Endodermal cell (in vitro differentiated cells): Measurements from ENCODE around the gene JARID2. TPM values are rescaled to one million over a fixed set of nuclear protein-coding genes. Genes with fewer than 3 reads are reported as not detected.
A peak's percentile ranks its signal among the peaks of the same experiment; 100 is the strongest.

Experiments used
- DNase-seq: peaks from one replicate; pipeline ENCODE4 v3.0.0-alpha.2; 2017
- H3K27ac ChIP-seq: 2 replicates; pipeline ENCODE4 v1.5.1; 2013; ENCODE audit warnings: mild to moderate bottlenecking, low read depth, low read length, moderate library complexity
- H3K27me3 ChIP-seq: 2 replicates; pipeline ENCODE4 v1.6.1; 2013; ENCODE audit warnings: mild to moderate bottlenecking, low read length, moderate library complexity; ENCODE audit not compliant: insufficient read depth, control insufficient read depth, poor library complexity, severe bottlenecking
- H3K36me3 ChIP-seq: 2 replicates; pipeline ENCODE4 v1.7.0; 2013; ENCODE audit warnings: mild to moderate bottlenecking, low read length, moderate library complexity; ENCODE audit not compliant: control insufficient read depth, insufficient read depth
- H3K4me1 ChIP-seq: one replicate; pipeline ENCODE4 v1.7.0; 2013; ENCODE audit warnings: low read length; ENCODE audit not compliant: control insufficient read depth, insufficient read depth
- H3K4me3 ChIP-seq: 2 replicates; pipeline ENCODE4 v1.5.1; 2013; ENCODE audit warnings: mild to moderate bottlenecking, low read length, moderate library complexity
- H3K9ac ChIP-seq: 2 replicates; pipeline ENCODE4 v1.6.1; 2013; ENCODE audit warnings: mild to moderate bottlenecking, low read length, moderate library complexity; ENCODE audit not compliant: poor library complexity, severe bottlenecking; ENCODE audit errors: extremely low read depth
- H3K9me3 ChIP-seq: 2 replicates; pipeline ENCODE4 v1.6.1; 2013; ENCODE audit warnings: mild to moderate bottlenecking, low read length, moderate library complexity; ENCODE audit not compliant: control insufficient read depth
- H3K27ac Mint-ChIP-seq: 2 replicates; pipeline ENCODE4 v1.8.0; 2020; ENCODE audit warnings: mixed read lengths
- H3K27me3 Mint-ChIP-seq: 2 replicates; pipeline ENCODE4 v1.8.0; 2021; ENCODE audit warnings: mild to moderate bottlenecking, mixed read lengths; ENCODE audit not compliant: insufficient read depth
- H3K36me3 Mint-ChIP-seq: 2 replicates; pipeline ENCODE4 v1.8.0; 2020; ENCODE audit warnings: low read depth, mixed read lengths
- H3K4me1 Mint-ChIP-seq: 2 replicates; pipeline ENCODE4 v1.8.0; 2020; ENCODE audit warnings: mixed read lengths
- H3K4me3 Mint-ChIP-seq: 2 replicates; pipeline ENCODE4 v1.8.0; 2020; ENCODE audit warnings: mild to moderate bottlenecking, moderate library complexity, mixed read lengths
- H3K9me3 Mint-ChIP-seq: 2 replicates; pipeline ENCODE4 v1.8.0; 2020; ENCODE audit warnings: mild to moderate bottlenecking, mixed read lengths
- CTCF ChIP-seq: fragments of 200-600 bp; sonication (generic); conservative IDR thresholded peaks from 2 replicates; pipeline ENCODE4 v1.5.0; 2021; ENCODE audit warnings: antibody characterized with exemption, mild to moderate bottlenecking
- WGBS, 2 experiments: methylation state at CpG; one replicate each; pipeline versions ENCODE4 v1.1.5 to v1.1.7; 2013; ENCODE audit warnings: missing lambda C conversion rate in 2 of 2, mixed read lengths in 1 of 2; ENCODE audit not compliant: insufficient coverage in 1 of 2, insufficient read length in 1 of 2; 5-methylcytosine and 5-hydroxymethylcytosine counted together
- total RNA-seq, 2 donors: library from RNA; stranded (reverse); fragmentation: NEBNext Ultra II Directional in 1 of 2; extraction: Animal tissue kit (Norgen Biotek cat#: 25700) in 1 of 2; gene quantifications; 2 replicates in 1 of 2; 3 replicates in 1 of 2; pipeline ENCODE4 v1.2.1, GENCODE V29; 2021

JARID2 gene
- total RNA-seq, 2 donors from 2014 or later: 42.5 to 77.0 TPM

GRCh38 chr6:15382712-15383111 is 136.8 kb downstream of the JARID2 start:
- no peak overlapping the region for H3K4me3 Mint-ChIP-seq
- Histone ChIP-seq H3K4me1 (peaks cover 23% of the 10 kb centered on the region), H3K36me3 (no peaks in the 10 kb centered on the region), H3K4me3 (no peak overlapping the region), H3K9ac (no peak overlapping the region), H3K27ac (no peak overlapping the region), H3K9me3 (no peaks in the 10 kb centered on the region), H3K27me3 (no peaks in the 10 kb centered on the region)
- peaks cover 61% of the 10 kb centered on the region for H3K4me1 Mint-ChIP-seq
- H3K36me3 Mint-ChIP-seq: peaks cover 3% of the 10 kb centered on the region
- no peak overlapping the region for H3K27ac Mint-ChIP-seq
- WGBS, 2 experiments: 89% methylated on average over 8 of the region's 8 CpGs; no CpG with 5 or more reads in 1 of the 2 experiments
- no peaks in the 10 kb centered on the region for H3K27me3 Mint-ChIP-seq
- no peak for TF ChIP-seq CTCF
- no peaks in the 10 kb centered on the region for H3K9me3 Mint-ChIP-seq
- DNase-seq: no peak

GRCh38 chr6:15384901-15385300 is 139.0 kb downstream of the JARID2 start:
- no peak for TF ChIP-seq CTCF
- H3K36me3 Mint-ChIP-seq: no peaks in the 10 kb centered on the region
- no peak overlapping the region for H3K4me3 ChIP-seq
- DNase-seq: no peak
- H3K4me3 Mint-ChIP-seq: no peak overlapping the region
- H3K27me3 ChIP-seq: no peaks in the 10 kb centered on the region
- WGBS, 2 experiments: 73 to 77% methylated on average over 4 of the region's 4 CpGs
- H3K27ac Mint-ChIP-seq: peak overlapping the region; percentile 23
- no peaks in the 10 kb centered on the region for H3K9me3 ChIP-seq
- peak overlapping the region; percentile 71 for H3K27ac ChIP-seq
- H3K36me3 ChIP-seq: no peaks in the 10 kb centered on the region
- peaks cover 68% of the 10 kb centered on the region for H3K4me1 Mint-ChIP-seq
- H3K4me1 ChIP-seq: peaks cover 20% of the 10 kb centered on the region
- no peaks in the 10 kb centered on the region for H3K9me3 Mint-ChIP-seq
- H3K9ac ChIP-seq: no peak overlapping the region
- no peaks in the 10 kb centered on the region for H3K27me3 Mint-ChIP-seq

GRCh38 chr6:15385521-15385920 is 139.7 kb downstream of the JARID2 start:
- H3K36me3 ChIP-seq: no peaks in the 10 kb centered on the region
- H3K9ac ChIP-seq: no peak overlapping the region
- H3K27me3 ChIP-seq: no peaks in the 10 kb centered on the region
- no peak overlapping the region for H3K27ac Mint-ChIP-seq
- no peak overlapping the region for H3K27ac ChIP-seq
- DNase-seq: no peak
- H3K9me3 ChIP-seq: no peaks in the 10 kb centered on the region
- no peak overlapping the region for H3K4me3 Mint-ChIP-seq
- no peaks in the 10 kb centered on the region for H3K27me3 Mint-ChIP-seq
- TF ChIP-seq CTCF: no peak
- H3K36me3 Mint-ChIP-seq: no peaks in the 10 kb centered on the region
- peaks cover 70% of the 10 kb centered on the region for H3K4me1 Mint-ChIP-seq
- no peaks in the 10 kb centered on the region for H3K9me3 Mint-ChIP-seq
- 88 to 100% methylated on average over 1 to 6 of the region's 6 CpGs for WGBS, 2 experiments
- H3K4me1 ChIP-seq: peaks cover 20% of the 10 kb centered on the region
- H3K4me3 ChIP-seq: no peak overlapping the region
